Muscle of back (tissue), 11 donors: ENCODE measurements around the gene NTMT1. TPM values are rescaled to one million over a fixed set of nuclear protein-coding genes. Genes with fewer than 3 reads are reported as not detected.
A peak's percentile ranks its signal among the peaks of the same experiment; 100 is the strongest.

ENCODE experiments used
- DNase-seq, 3 donors: peaks; one replicate each; pipeline versions ENCODE4 v3.0.0 to v3.0.0-alpha.2; 2013
- polyA plus RNA-seq, 10 donors: library from polyadenylated mRNA; unstranded; fragments of 120-200 nt; gene quantifications; one replicate each; pipeline ENCODE4 v1.2.1, GENCODE V29; 2013; ENCODE audit not compliant: insufficient read length in 10 of 10

Gene NTMT1
- polyA plus RNA-seq, 10 donors, result 26.6 to 37.8 (median 34.4) TPM

DNA sequence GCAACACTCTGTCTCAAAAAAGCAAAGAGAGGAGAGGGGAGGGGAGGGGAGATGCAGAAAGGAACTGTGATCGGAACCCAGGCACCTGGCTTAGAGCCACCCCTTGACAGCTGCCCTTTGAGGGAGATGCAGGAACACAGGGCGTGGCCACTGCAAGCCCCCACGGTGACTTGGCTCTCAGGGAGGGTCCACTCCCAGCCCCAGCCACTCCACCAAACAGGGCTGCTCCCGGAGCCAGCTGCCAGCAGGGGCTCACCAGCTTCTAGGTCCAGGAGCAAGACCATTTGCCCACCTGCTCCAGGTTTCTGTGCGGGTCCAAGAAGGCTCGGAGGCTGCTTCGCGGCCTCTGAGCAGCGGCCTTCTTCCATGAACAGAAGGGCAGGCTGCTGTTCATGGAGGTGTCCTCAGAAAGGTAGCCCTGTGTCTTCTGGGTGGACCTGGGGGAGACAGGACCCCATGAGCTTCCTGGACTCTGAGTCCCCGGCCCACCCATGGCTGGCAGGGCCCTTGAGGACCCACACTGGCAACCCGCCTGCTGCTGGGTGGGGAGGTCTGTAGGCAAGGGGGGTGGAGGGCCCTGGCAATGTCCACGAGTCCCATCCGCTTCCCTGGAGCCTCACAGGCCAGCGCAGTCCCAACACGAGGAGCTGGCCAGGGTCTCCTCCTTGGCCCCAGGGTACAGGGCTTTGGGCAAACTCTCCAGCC, 13.0 kb upstream of the NTMT1 start:
- DNase-seq, result no peak

DNA sequence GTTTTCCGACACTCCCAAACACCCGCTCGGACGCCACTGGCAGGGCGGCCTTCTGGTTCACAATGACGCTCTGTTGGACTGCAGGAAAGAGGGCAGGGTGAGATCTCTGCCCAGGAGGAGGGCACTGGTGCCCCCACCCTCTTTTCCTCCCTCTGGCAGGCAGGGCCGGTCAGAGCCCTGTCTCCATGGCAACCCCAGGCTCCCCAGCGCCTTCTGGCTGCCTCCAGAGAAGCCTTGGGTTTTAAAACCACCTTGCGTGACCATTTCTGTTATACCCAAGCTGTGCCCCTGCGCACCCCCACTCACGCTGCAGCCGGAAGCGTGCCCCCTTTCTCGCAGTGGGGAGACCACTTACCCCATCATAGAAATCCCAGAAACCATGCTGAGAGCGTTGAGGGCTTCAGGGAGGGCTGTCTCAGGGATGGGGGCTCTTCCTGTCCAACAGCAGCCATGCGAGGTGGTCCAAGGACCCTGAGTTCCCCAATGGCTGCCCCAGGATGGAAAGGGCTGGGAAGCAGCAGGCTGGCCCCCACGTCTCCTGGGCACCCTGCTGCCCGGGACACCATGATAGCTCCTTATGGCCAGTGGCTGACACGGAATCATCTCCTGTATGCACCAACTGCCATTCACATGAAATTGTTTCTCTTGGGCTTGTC, 12.3 kb upstream of the NTMT1 start:
- DNase-seq, result no peak

DNA sequence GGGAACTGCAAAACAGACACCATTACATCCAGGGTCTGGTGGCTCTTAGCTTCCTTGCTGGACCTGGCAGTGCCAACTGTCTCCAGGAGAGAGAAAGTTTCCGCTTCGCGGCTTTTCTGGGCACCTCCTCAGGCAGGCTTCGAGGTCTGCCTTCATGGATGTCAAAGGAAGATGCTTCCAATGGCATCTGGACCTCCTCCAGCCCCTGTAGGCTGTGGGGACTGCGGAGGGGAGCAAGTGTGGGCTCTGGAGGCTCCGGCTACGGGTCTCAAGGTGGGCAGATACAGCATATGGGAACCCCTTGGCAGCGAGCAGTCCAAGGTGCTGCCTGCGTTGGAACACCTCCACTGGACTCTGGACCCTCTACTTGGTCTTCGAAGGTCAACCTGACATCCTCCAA, 11.0 kb upstream of the NTMT1 start:
- no peak for DNase-seq

DNA sequence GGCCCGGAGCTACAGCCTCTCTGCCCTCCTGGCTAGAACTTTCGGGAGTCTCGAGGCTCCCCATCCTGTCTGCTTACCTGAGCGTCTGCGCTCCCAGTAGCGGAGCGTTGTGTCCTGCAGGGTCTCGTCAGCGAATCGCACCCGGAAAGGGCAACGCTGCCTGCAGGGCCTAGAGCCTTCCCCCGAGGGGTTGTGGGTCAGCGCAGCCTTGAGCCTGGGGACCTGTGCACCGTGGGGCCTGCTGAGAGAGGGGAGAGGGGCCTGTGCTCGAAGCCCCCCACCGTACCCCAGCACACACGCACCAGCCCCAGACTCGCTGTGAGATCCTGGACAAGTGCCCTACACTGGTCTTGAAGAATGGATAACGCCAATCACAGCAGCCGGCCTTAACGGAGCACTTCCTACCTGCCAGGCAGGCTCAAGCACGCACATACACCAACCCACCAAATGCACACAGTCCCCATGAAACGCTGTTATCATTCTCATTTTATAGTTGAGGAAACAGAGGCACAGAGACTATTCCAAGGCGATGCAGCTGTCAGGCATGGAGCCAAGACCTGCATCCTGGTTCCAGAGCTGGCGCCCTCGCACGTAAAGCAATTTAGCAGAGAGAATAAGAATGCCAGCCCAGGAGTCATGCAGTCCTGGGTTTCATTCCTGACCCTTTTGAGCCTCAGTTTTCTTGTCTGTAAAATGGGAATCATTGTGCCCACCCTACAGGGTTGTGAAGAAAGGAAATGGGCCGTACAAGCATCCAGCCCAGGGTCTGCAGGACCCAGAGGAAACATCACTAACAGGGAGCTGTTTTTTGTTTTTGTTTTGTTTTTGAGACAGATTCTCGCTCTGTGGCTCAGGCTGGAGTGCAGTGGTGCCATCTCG, 10.3 kb upstream of the NTMT1 start:
- no peak for DNase-seq

DNA sequence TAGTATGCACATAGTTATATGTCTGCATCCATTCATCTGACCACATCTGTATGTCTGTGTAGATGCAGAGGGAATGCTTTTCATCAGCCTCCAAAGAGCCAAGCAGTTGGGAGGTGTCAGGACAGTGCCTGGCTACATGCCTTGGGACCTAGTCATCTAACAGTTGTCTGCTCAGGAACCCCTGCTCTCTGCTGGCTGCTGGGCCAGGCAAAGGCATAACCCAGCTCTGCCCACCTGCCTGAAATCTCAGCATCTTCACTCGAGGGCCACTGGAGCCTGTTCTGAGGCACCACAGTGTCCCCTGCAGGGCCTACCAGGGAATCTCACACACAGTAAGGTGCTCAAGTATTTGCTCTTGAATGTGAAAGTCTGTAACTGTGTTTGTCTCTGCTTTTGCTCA, 8.8 kb upstream of the NTMT1 start:
- no peak for DNase-seq

DNA sequence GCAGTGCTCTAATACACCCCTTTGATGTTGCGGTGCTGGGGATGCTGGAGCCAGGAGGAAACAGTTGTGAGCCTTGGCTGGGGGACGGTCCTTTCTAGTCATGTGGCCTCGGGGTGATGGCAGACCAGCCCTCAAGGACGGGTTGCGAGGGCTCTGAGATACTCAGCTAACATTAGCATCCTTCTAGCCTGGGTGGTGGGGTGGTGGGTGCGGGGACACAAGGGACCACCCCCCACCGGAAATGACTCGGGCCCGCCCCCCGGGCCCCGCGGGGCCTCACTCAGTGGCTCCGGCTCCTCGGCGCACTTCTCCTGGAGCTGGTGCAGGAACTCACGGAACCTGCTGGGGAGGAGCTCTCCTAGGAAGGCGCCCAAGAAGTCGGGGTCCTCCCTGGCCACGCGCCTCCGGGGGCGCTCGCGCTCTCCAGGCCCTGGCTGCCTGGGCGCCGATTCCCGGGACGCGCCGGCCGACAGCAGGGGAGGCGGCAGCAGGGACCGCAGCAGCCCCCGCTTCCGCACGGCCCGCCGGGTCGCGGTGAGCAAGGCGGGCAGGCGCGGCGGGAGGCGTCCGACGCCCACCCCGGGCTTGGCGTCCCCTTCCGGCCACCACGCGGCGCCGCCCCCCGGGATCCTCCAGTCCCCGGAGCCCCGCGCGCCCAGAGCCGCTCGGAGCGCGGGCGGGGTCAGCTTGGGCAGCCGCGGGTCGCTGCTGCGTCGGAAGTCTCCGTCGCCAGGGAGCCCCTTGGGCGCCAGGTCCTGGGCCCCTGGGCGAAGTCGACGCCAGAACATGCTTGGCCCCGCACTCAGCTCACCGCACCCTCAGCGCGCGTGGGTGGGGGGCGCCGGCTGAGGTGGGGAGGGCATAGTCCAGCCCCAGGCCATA, 5.9 kb upstream of the NTMT1 start:
- peak in 1 of 3 donors; percentile 61 for DNase-seq

DNA sequence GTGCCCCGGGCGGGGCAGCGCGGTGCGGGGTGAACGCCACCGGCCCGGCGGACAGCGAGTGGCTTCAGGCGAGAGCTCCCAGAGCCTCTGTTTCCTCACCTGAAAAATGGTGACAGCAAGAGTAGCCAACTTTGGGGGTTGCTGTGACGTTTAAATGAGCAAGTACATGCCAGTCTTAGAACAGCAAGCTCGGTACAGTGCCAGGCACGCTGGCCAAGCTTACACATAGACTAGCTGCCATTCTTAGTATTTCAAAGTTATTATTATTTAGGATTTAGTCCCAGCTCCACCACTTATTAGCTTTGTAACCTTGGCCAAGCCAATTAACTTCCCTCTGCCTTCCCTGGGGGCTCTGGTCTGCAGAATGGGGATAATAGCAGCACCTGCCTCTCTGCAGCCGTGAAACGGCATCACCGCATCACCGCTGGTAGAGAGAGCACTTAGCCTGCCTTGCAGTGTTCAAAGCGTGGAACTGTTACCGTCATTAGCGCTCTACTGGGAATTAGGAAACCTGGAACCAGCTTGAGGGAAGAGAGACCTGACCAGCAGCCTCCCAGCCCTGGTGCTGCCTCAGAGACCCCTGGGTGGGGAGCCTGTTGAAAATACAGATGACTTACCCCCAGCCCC, 5.2 kb upstream of the NTMT1 start, which contains the start of gene C9orf50:
Gene C9orf50, minus strand, starts transcription at position 433 of the 627 bp plus-strand sequence. CDS start 527 bp downstream, outside the sequence.
- no peak for DNase-seq

DNA sequence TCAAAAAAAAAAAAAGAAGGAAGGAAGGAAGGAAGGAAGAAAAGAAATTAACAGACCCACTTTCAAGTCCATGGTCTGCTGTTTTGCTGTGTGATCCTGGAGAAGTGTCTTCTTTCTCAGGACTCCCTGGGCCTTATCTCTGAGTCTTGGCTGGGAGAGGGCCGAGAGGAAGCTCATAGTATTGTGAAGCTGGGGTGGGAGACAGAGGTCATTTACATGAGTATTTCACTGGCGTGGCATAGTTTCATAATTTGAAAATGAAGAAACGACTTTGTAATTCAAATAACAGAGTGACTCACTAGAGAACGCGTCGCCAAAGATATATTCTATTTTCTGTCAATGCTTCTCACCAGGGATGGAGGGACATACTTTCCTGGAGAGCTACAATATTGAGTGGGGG, 2.6 kb upstream of the NTMT1 start:
- DNase-seq, result no peak

DNA sequence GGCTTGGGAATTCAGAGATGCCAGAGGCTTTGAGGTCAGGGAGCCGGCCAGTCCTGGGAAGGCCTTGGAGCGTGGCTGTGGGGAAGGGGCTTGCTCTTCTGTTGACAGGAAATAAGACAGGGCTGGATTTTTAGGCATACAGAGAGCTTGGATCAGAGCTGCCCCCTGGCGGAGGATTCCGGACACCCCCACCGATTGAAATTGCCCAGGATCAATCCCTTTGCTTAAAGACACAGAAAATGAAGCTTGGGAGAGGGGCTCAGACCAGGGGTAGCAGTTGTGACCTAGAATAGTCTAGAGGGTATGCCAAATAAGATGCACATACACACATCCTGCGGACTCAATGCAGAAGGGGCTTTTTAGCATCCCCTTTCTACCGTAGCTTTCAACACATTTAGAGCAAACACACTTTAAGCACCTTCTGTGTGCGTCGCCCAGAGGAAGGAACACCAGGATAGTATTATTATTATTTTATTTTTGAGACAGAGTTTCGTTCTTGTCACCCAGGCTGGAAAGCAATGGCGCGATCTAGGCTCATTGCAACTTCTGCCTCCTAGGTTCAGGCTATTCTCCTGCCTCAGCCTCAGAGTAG, 1.7 kb upstream of the NTMT1 start:
- DNase-seq, result peak in 1 of 3 donors; percentile 71

DNA sequence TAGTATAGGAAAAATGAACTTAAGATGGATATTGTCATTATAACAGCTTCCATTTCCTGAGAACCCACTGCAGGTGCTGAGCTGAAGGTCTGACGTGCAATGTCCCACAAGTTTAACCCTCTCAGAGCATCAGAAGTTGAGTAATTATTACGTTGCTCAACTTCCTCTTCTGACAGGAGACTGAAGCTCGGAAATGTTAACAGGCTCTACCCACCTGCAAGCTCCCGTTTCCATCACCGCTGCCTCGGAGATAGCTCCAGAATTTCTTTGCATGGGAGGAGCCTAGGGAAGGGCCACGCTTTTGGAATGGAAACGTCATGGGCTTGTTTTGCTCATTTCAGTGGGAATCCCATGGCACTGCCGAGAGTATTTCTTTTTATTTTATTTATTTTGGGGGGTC, 1.0 kb upstream of the NTMT1 start:
- DNase-seq, result no peak

DNA sequence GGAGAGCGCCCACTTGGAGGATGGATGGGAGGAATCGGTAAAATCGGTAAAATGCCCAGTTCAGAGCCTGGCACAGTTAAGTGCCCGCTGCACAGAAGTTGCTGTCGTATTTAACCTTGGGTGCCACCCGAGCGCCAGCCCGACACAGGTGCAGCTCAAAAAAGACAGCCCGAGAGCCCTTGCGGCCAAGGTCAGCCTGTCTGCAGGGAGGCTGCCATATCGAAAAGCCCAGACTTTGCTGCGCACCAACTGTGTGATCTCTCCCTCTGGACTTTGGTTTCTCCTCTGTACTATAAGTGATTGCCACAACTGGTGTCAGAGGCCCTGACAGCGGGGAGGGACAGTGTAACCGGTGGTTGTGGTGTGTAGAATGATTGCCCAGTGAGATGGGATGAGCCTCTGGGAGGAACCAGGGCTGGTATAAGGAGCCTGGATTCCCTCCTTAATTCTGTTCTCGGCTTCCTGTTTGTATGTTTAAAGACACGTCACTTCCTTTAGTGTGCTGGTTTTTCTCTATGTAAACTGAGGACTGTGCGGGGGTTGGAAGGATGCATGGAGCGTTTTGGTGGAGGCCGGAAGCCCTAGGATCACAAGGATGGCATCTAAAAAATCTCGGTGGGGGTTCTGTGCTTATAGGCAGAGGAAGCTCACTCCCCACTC, 792 bp downstream of the NTMT1 start:
- DNase-seq, result peak in 2 of 3 donors; percentile 56 to 82

DNA sequence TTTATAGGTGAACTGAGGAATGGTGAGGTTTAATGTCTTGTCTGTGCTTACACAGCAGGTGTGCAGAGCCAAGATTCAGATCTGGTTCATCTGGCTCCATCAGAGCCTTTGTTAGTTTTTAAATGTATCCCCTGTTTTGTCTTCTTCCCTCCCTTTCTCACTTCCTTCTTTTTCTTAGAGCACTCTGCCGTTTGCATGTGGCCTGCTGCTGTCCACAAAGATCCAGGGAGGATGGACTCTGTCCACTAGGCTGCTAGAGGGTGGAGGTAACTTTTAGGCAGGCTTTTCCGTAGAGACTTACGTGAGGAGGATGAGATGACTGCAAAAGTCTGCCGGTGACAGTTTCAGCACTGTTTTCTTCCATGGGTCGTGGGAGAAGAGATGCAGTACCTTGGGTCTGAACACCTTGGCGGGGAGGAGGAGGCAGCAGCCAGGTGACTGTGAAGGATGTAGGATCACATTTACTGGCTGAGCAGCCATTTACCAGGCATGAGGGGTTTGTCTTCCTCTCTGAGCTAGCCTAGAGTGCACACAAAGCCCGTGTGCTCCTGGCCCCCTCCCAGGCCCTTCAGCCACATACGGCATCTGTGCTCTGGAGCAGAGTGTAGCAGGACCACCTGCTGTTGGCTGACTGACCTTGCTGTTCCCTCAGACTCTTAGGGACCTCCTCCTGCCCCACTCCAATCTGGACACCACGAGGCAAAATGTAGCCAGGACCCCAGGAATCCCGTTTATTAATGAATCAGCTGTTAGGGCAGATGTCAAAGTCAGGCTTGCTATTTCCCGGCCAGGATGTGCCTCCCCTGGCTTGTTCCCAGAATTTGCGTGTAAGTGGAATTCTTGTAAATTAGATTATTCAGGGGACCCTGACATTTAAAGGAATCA, 1.8 kb downstream of the NTMT1 start:
- DNase-seq, result no peak

DNA sequence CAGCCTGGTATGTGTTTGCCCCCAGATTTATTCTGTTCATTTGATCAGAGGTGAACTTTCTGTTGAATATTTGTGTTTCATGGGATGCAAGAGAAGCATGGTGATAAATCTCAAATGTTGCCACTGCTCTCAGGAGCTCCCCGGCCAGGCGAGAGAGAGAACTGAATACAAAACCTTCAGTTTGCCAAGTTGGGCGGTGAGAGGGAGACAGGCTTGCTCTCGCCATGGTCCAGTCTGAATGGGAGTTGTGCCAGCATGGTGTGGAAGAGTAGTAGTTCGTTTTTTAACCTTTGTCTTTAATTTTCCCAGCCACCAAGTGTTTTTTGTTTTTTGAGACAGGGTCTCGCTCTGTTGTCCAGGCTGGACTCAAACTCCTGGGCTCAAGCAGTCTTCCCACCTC, 2.7 kb downstream of the NTMT1 start:
- DNase-seq, result no peak

DNA sequence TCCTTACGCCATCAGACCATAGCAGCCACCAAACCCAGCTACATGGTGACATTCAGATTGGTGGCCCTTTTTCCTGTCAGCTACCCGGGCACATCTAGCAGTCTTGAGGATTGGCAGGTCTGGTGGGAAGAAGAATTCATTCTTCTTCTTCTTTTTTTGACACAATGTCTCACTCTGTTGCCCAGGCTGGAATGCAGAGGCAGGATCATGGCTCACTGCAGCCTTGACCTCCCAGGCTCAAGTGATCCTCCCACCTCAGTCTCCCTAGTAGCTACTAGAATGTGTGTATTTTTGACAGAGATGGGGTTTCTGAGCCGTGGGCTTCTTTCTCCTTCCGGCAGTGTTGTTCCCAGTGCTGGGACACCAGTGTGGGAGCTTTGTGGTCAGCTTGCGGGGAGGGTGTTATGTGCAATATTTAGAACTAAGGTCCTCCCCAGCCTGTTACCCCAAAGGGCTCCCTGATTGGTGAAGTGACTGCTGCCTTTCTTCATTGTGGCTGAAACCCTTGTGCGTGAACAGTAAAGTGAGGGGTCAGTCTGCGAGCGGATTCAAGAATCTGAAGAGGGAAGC, 3.4 kb downstream of the NTMT1 start:
- no peak for DNase-seq

DNA sequence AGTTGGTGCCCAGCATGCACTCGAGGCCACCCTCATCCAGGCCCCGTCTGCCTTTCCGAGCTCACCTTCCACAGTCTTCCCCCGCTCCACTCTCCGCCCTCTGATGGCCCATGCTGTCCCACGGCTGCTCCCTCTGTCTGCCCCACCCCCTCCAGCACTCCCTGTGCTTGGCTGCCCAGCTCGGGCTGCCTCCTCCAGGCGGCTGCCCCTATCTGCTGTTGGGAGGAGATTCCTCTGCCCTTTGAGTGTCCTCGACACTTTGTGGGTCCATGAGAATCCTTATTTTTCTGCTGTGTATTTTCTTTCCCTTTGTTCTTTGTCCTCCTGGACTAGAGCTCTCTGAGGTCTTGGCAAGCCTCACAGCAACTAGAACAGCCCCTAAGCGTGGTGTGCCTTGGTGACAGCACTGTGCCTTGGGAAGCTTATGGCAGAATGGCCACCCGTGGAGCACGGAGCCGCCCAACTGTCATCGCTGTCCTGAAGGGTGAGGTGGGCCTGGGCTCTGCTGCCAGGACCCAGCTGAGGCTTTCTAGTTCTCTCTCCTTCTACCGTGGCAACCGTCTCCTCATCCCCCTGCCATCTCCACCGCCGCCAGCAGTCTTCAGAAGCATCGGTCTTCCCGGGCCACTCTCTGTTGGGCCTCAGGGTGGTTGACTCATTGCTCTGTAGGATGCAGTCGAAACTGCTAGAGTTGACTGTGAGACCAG, 5.2 kb downstream of the NTMT1 start:
- no peak for DNase-seq

DNA sequence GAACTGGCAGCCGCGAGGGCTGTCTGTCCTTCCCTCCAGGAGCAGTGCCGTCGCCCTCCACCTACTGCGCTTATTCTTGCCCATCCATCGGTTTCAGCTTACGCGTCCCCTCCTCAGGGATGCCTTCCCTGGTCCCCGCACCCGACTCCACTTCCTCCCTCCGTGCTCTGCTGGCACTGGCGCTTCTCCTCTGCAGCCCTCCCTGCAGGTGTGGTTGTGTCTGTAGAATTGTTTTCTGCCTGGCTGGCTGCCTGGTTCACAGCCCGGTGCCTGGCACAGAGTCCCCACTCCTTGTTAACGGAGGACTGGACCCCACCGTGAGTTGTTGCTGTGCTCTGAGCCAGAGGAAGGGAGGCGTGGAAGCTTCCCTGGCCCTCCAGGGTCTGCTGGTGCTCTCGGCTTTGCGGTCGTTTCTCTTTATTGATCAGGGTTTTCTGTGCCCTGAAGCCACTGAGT, 5.7 kb downstream of the NTMT1 start:
- no peak for DNase-seq

DNA sequence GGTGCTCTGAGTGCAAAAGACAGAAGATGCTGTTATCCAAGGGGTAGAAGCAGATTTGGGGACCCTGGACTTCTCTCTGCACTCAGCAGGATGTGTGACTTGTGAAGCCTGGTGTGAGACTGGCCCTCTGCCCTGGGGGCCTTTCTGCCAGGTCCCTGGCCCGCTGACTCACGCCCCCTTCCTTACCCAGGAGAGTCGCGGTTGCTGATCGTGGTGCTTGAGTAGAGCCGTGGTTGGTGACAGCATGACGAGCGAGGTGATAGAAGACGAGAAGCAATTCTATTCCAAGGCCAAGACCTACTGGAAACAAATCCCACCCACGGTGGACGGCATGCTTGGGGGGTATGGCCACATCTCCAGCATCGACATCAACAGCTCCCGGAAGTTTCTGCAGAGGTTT, 6.5 kb downstream of the NTMT1 start:
- DNase-seq, result no peak

DNA sequence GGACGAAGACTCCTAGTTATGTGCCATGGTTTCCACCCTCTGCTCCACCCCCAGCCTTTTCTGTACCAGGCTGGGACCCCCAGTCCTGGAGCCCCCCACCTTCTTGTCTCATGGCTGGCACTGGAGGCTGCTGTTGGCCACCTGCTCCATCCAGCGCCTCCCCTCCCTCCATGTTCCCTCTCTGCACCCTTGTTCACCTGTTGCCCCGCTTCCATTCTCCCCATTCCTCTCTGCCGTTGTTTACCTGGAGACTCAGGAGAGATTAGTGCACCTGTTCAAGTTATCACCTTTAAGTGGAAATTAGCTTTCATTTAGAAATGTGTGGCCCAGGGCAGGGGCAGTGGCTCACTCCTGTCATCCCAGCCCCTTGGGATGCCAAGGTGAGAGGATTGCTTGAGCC, 7.2 kb downstream of the NTMT1 start:
- DNase-seq, result no peak
